ENCODE measurements around the gene HLA-DOA.

HLA-DOA gene

GRCh38 chr6:33018418-33018817 lies 9.0 kb upstream of the HLA-DOA start:
- no peak for DNase-seq
- in situ Hi-C loops (cut with HindIII; ENCODE audit: low pct_ligation_motif_present, low pct_unique_long_range_greater_than_20kb, low sequenced_read_pairs): no loop called here

GRCh38 chr6:33017694-33018353 lies 8.4 kb upstream of the HLA-DOA start:
- in situ Hi-C loops (cut with HindIII; ENCODE audit: low pct_ligation_motif_present, low pct_unique_long_range_greater_than_20kb, low sequenced_read_pairs): no loop called here
- no peak for DNase-seq

GRCh38 chr6:33017018-33017417 lies 7.6 kb upstream of the HLA-DOA start:
- in situ Hi-C loops (cut with HindIII; ENCODE audit: low pct_ligation_motif_present, low pct_unique_long_range_greater_than_20kb, low sequenced_read_pairs): no loop called here
- no peak for DNase-seq

GRCh38 chr6:33015798-33016197 lies 6.4 kb upstream of the HLA-DOA start:
- in situ Hi-C loops (cut with HindIII; ENCODE audit: low pct_ligation_motif_present, low pct_unique_long_range_greater_than_20kb, low sequenced_read_pairs): no loop called here
- DNase-seq: no peak

GRCh38 chr6:33014841-33015634 lies 5.6 kb upstream of the HLA-DOA start:
- in situ Hi-C loops (cut with HindIII; ENCODE audit: low pct_ligation_motif_present, low pct_unique_long_range_greater_than_20kb, low sequenced_read_pairs): no loop called here
- DNase-seq: peak; percentile 69

- no peak for DNase-seq
- in situ Hi-C loops (cut with HindIII; ENCODE audit: low pct_ligation_motif_present, low pct_unique_long_range_greater_than_20kb, low sequenced_read_pairs): no loop called here
Observed at GRCh38 chr6:33013608-33014007, 4.2 kb upstream of the HLA-DOA start.

GRCh38 chr6:33010356-33010755 lies 965 bp upstream of the HLA-DOA start:
- in situ Hi-C loops (cut with HindIII; ENCODE audit: low pct_ligation_motif_present, low pct_unique_long_range_greater_than_20kb, low sequenced_read_pairs): no loop called here
- DNase-seq: no peak

GRCh38 chr6:33007831-33008400 lies 1.5 kb downstream of the HLA-DOA start:
- in situ Hi-C loops (cut with HindIII; ENCODE audit: low pct_ligation_motif_present, low pct_unique_long_range_greater_than_20kb, low sequenced_read_pairs): no loop called here
- DNase-seq: no peak

- DNase-seq: no peak
- in situ Hi-C loops (cut with HindIII; ENCODE audit: low pct_ligation_motif_present, low pct_unique_long_range_greater_than_20kb, low sequenced_read_pairs): no loop called here
Observed at GRCh38 chr6:33004940-33005339, 4.5 kb downstream of the HLA-DOA start.

GRCh38 chr6:33001685-33002084 lies 7.7 kb downstream of the HLA-DOA start:
- in situ Hi-C loops (cut with HindIII; ENCODE audit: low pct_ligation_motif_present, low pct_unique_long_range_greater_than_20kb, low sequenced_read_pairs): no loop called here

GRCh38 chr6:33000055-33000454 lies 9.3 kb downstream of the HLA-DOA start:
- no peak for DNase-seq

More at GRCh38 chr6:33001685-33002084, 7.7 kb downstream of the HLA-DOA start:
- no peak for DNase-seq

GRCh38 chr6:32995448-32995847 lies 13.9 kb downstream of the HLA-DOA start:
- in situ Hi-C loops (cut with HindIII; ENCODE audit: low pct_ligation_motif_present, low pct_unique_long_range_greater_than_20kb, low sequenced_read_pairs): no loop called here

More at GRCh38 chr6:33000055-33000454, 9.3 kb downstream of the HLA-DOA start:
- in situ Hi-C loops (cut with HindIII; ENCODE audit: low pct_ligation_motif_present, low pct_unique_long_range_greater_than_20kb, low sequenced_read_pairs): no loop called here

GRCh38 chr6:32993363-32993973 lies 15.9 kb downstream of the HLA-DOA start:
- no peak for DNase-seq
- in situ Hi-C loops (cut with HindIII; ENCODE audit: low pct_ligation_motif_present, low pct_unique_long_range_greater_than_20kb, low sequenced_read_pairs): no loop called here

More at GRCh38 chr6:32995448-32995847, 13.9 kb downstream of the HLA-DOA start:
- no peak for DNase-seq

- no peak for DNase-seq
- in situ Hi-C loops (cut with HindIII; ENCODE audit: low pct_ligation_motif_present, low pct_unique_long_range_greater_than_20kb, low sequenced_read_pairs): no loop called here
Observed at GRCh38 chr6:32991972-32992371, 17.4 kb downstream of the HLA-DOA start.

GRCh38 chr6:32989368-32989767 lies 20.0 kb downstream of the HLA-DOA start:
- in situ Hi-C loops (cut with HindIII; ENCODE audit: low pct_ligation_motif_present, low pct_unique_long_range_greater_than_20kb, low sequenced_read_pairs): no loop called here
- no peak for DNase-seq

GRCh38 chr6:32984622-32985389 lies 24.6 kb downstream of the HLA-DOA start:
- DNase-seq: peak; percentile 78
- in situ Hi-C loops (cut with HindIII; ENCODE audit: low pct_ligation_motif_present, low pct_unique_long_range_greater_than_20kb, low sequenced_read_pairs): no loop called here

GRCh38 chr6:32983964-32984621 lies 25.3 kb downstream of the HLA-DOA start:
- in situ Hi-C loops (cut with HindIII; ENCODE audit: low pct_ligation_motif_present, low pct_unique_long_range_greater_than_20kb, low sequenced_read_pairs): no loop called here
- no peak for DNase-seq

GRCh38 chr6:32983493-32983848 lies 25.9 kb downstream of the HLA-DOA start:
- in situ Hi-C loops (cut with HindIII; ENCODE audit: low pct_ligation_motif_present, low pct_unique_long_range_greater_than_20kb, low sequenced_read_pairs): no loop called here
- no peak for DNase-seq

Measured in ACHN (cell line).